GM18907 (cell line): Measurements from ENCODE around the gene MOBP.
A peak's percentile ranks its signal among the peaks of the same experiment; 100 is the strongest.
"Not testable (repeated sequence)": the region's sequence is repeated elsewhere in the genome, so short reads cannot be mapped to it uniquely, and the experiment has no call there.

ENCODE experiments used
- ATAC-seq: cut with Tn5 transposase; IDR thresholded peaks from one replicate; pipeline ENCODE4 v1.9.1; 2021; ENCODE audit warnings: mild to moderate bottlenecking, moderate library complexity; ENCODE audit not compliant: unreplicated experiment

MOBP gene

GRCh38 chr3:39448506-39449233 lies 18.8 kb upstream of the MOBP start:
- no peak for ATAC-seq

GRCh38 chr3:39449796-39450195 lies 17.7 kb upstream of the MOBP start:
- ATAC-seq, result no peak

DNA sequence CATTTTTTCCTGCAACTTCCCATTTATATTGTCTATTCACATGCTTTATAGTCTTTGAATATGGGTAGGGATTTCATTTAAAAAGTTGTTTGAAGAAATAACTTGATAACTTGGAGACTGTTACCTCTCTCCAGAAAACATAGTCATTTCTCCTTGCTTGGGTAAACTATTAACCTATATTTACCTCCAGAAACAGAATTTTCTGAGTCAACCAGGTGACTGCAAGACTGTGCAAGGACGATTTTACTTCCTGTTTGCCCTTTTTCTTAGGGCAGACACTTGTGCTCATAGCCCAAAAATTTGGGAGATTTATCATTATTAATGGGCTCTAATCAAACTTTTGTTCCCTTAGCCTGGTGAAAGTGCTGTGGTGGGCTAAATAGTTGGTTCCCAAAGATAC lies 14.3 kb upstream of the MOBP start:
- peak; percentile 92 for ATAC-seq

DNA sequence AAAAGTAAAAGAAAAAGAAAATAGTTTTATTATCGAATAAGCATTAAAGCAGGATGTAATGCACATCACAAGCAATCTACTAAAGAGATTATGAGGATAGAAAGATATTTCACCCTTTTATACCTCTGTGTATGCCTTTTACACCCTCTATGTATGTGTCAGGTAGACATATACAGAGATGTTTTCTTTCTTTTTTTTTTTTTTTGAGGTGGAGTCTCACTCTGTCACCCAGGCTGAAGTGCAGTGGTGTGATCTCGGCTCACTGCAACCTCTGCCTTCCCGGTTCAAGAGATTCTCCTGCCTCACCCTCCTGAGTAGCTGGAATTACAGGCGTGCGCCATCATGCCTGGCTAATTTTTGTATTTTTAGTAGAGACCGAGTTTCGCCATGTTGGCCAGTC lies 13.6 kb upstream of the MOBP start:
- ATAC-seq, result not testable (repeated sequence)

GRCh38 chr3:39454591-39455217 lies 12.8 kb upstream of the MOBP start:
- no peak for ATAC-seq

GRCh38 chr3:39456159-39456558 lies 11.3 kb upstream of the MOBP start:
- ATAC-seq, result no peak

DNA sequence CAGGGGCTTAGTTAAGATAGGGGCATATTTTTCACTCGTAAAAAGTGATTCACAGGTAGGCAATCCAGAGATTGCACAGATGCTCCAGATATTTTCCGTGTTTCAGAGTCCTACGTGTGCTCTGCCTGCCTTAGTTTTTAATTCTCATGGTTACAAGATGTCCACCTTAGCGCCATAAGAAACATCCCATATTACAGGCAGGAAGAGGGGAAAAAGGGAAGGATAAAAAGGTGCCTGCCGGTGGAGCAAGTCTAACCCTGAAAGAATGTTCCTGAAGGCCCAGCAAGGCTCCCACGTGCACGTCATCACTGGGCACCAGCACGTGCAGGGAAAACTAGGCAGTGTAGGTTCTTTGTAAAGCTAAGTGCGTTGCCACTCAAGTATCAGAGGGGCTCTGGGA lies 10.1 kb upstream of the MOBP start:
- ATAC-seq, result no peak

- ATAC-seq, result not testable (repeated sequence)
These were observed 8.9 kb upstream of the MOBP start for GRCh38 chr3:39458579-39458978.

- ATAC-seq, result no peak
These were observed 6.8 kb upstream of the MOBP start for GRCh38 chr3:39460677-39461076.

DNA sequence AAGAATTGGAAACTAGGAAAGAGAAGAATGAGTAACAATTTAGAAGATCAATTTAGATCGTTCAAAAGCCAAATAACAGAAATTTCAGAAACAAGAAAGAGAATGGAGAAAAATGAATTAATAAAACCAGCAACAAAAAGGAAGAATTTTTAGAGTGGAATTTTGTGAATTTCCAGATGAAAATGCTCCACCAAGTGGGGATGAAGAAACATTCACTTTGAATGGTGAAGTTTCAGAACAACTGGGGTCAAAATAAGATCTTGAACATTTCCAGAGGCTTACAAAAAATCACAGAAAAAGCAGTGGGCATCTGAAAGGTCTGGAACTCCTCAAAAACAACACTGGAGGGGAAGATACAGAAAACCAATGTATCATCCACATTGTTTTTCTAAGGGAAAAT lies 4.2 kb upstream of the MOBP start:
- ATAC-seq, result no peak

DNA sequence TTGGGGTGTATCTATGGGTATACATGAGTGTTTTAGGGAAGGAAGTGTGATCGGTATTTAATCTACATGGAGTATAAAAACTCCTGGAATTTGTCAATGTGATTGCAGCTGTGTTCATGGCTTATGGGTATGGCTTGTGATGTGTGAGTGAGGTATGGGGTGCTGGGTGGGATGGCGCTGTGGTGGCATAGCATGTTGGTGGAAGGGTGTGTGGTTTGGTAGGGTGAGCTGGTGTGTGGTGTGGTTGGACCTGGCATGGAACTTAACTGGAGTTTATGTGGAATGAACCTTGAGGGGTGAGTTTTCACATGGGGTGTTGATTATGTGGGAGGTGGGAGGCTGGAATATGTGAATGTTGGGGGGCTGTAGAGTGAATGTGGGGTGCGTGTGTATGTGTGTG lies 492 bp upstream of the MOBP start:
- ATAC-seq, result no peak

GRCh38 chr3:39468108-39468436 lies 592 bp downstream of the MOBP start:
- ATAC-seq, result no peak

DNA sequence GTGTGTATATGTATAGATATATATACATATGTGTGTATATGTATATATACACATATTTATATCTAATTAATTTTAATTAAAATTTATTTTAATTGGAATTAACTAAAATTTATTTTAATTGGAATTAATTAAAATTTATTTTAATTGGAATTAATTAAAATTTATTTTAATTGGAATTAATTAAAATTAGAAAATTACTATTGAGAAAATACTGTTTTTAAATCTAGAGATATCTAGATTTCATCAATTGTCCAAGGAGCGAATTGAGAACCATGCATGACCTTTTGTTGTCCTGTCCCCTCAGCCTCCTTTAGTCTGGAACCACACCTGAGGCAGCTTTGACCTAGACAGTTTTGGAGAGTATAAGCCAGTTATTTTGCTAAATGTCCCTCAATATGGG lies 1.8 kb downstream of the MOBP start:
- ATAC-seq, result no peak

DNA sequence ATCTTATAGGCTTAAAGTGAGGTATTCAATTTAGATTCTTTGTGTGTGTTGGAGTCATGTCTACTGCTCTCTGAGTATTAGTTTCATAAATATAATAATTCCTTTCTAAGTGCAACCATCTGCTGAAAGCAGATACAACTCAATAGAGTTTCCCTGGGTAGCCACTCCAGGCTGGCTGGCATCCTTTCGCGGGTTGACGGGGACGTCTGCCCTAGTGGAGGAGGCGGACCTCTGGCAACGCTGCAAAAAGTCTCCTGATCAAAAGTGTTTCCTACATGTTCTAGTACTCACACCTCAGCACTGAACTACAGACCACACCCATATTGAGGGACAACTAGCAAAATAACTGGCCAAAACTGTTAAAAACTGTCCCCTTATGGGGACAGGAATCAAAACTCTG lies 2.5 kb downstream of the MOBP start:
- no peak for ATAC-seq

GRCh38 chr3:39471652-39472051 lies 4.2 kb downstream of the MOBP start:
- ATAC-seq, result no peak

GRCh38 chr3:39473452-39474125 lies 6.1 kb downstream of the MOBP start:
- ATAC-seq, result no peak

- no peak for ATAC-seq
These were observed 6.6 kb downstream of the MOBP start for GRCh38 chr3:39474126-39474515.

GRCh38 chr3:39476783-39477182 lies 9.3 kb downstream of the MOBP start:
- ATAC-seq, result no peak

DNA sequence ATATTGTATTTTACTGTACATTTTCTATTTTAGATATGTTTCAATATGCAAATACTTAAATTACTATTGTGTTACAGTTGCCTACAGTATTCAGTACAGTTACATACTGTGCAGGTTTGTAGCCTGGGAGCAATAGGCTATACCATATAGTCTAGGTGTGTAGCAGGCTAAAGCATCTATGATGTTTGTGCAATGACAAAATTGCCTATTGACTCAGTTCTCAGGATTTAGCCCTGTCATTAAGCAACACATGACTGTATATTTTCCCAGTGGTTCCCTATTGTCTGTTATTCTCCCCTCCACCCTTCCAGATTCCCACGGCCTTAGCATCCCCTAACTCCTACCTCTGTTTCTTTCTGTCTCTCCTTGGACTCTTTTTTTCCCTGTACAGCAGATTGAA lies 10.7 kb downstream of the MOBP start:
- no peak for ATAC-seq

GRCh38 chr3:39479701-39480414 lies 12.4 kb downstream of the MOBP start:
- ATAC-seq, result no peak

GRCh38 chr3:39485547-39485946 lies 18.1 kb downstream of the MOBP start:
- no peak for ATAC-seq

GRCh38 chr3:39491014-39491413 lies 23.5 kb downstream of the MOBP start:
- ATAC-seq, result no peak
